A549 (cell line): ENCODE results near the gene LARGE1.

Experiments
- BHLHE40 ChIP-seq: IDR thresholded peaks from 2 replicates; pipeline ENCODE4 v1.6.1; 2012; ENCODE audit warnings: low read depth, low read length, inconsistent platforms
- CEBPB ChIP-seq, 2 experiments: fragments of >200 bp in 1 of 2; sonication (Bioruptor Twin) in 1 of 2; formaldehyde crosslinking in 1 of 2; IDR thresholded peaks; 2 replicates each; pipeline ENCODE4 v1.6.1; 2012 to 2016
- CHD2 ChIP-seq: fragments of 150-350 bp; IDR thresholded peaks from 2 replicates; pipeline ENCODE4 v1.6.1; 2014; ENCODE audit warnings: low read length; ENCODE audit not compliant: partially characterized antibody
- E2F6 ChIP-seq: IDR thresholded peaks from 2 replicates; pipeline ENCODE4 v1.6.1; 2012; ENCODE audit warnings: low read depth, borderline replicate concordance
- EP300 ChIP-seq, 2 experiments: fragments of >200 bp; sonication (Bioruptor Twin); formaldehyde crosslinking; IDR thresholded peaks; 2 replicates in 1 of 2; 3 replicates in 1 of 2; pipeline ENCODE4 v1.6.1; 2016 to 2017
- MYC ChIP-seq: IDR thresholded peaks from 2 replicates; pipeline ENCODE4 v1.6.1; 2012; ENCODE audit warnings: mild to moderate bottlenecking, inconsistent platforms, low read length, improper control_type of control experiment, borderline replicate concordance
- POLR2A ChIP-seq: IDR thresholded peaks from 2 replicates; pipeline ENCODE4 v1.6.1; 2012; ENCODE audit warnings: mild to moderate bottlenecking, low read length
- RAD21 ChIP-seq, 2 experiments: fragments of >200 bp in 1 of 2; sonication (Bioruptor Twin) in 1 of 2; formaldehyde crosslinking in 1 of 2; IDR thresholded peaks in 1 of 2; conservative IDR thresholded peaks in 1 of 2; 2 replicates in 1 of 2; 3 replicates in 1 of 2; pipeline ENCODE4 v1.6.1; 2012 to 2018; ENCODE audit warnings: inconsistent platforms in 1 of 2
- RCOR1 ChIP-seq: fragments of 150-350 bp; IDR thresholded peaks from 2 replicates; pipeline ENCODE4 v1.6.1; 2014; ENCODE audit warnings: antibody characterized with exemption, low read length, low read depth
- SMC3 ChIP-seq: fragments of >200 bp; sonication (Bioruptor Twin); formaldehyde crosslinking; IDR thresholded peaks from 3 replicates; pipeline ENCODE4 v1.6.1; 2018; ENCODE audit warnings: inconsistent platforms
- TF ChIP-seq, protein P1 (sequence below): fragments of >200 bp; sonication (Bioruptor Twin); formaldehyde crosslinking; IDR thresholded peaks from 3 replicates; pipeline ENCODE4 v1.5.1; 2016
- TF ChIP-seq, protein P2 (sequence below): IDR thresholded peaks from 2 replicates; pipeline ENCODE4 v1.6.1; 2012

- TF ChIP-seq MYC = no peak
- TF ChIP-seq E2F6 = no peak
- TF ChIP-seq, protein P1, sequence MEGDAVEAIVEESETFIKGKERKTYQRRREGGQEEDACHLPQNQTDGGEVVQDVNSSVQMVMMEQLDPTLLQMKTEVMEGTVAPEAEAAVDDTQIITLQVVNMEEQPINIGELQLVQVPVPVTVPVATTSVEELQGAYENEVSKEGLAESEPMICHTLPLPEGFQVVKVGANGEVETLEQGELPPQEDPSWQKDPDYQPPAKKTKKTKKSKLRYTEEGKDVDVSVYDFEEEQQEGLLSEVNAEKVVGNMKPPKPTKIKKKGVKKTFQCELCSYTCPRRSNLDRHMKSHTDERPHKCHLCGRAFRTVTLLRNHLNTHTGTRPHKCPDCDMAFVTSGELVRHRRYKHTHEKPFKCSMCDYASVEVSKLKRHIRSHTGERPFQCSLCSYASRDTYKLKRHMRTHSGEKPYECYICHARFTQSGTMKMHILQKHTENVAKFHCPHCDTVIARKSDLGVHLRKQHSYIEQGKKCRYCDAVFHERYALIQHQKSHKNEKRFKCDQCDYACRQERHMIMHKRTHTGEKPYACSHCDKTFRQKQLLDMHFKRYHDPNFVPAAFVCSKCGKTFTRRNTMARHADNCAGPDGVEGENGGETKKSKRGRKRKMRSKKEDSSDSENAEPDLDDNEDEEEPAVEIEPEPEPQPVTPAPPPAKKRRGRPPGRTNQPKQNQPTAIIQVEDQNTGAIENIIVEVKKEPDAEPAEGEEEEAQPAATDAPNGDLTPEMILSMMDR = no peak
- no peak for TF ChIP-seq CEBPB (IDR thresholded peaks at IDR 0.05)
- TF ChIP-seq CHD2 = no peak
- TF ChIP-seq BHLHE40 = no peak
- no peak for TF ChIP-seq SMC3
- TF ChIP-seq RAD21 (conservative IDR thresholded peaks at IDR 0.05 in 1 of 2, IDR thresholded peaks at IDR 0.05 in 1 of 2) = no peak
- TF ChIP-seq, protein P2, sequence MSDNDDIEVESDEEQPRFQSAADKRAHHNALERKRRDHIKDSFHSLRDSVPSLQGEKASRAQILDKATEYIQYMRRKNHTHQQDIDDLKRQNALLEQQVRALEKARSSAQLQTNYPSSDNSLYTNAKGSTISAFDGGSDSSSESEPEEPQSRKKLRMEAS = no peak
- TF ChIP-seq EP300 (IDR thresholded peaks at IDR 0.05) = no peak
- no peak for TF ChIP-seq RCOR1
- TF ChIP-seq POLR2A = no peak
These were observed 260.8 kb downstream of the LARGE1 start for GRCh38 chr22:33659448-33659847.
